IPS-15b (cell line): ENCODE measurements around the gene CNOT6L.
"Not testable (repeated sequence)": the region's sequence is repeated elsewhere in the genome, so short reads cannot be mapped to it uniquely, and the experiment has no call there.

ENCODE experiments used
- H3K27me3 ChIP-seq: one replicate; pipeline ENCODE4 v1.6.1; 2013; ENCODE audit warnings: low read length; ENCODE audit not compliant: control insufficient read depth, insufficient read depth
- H3K36me3 ChIP-seq: one replicate; pipeline ENCODE4 v1.6.1; 2013; ENCODE audit warnings: low read length; ENCODE audit not compliant: control insufficient read depth, insufficient read depth
- H3K4me1 ChIP-seq: one replicate; pipeline ENCODE4 v1.6.1; 2013; ENCODE audit warnings: mild to moderate bottlenecking, low read length; ENCODE audit not compliant: control insufficient read depth, insufficient read depth
- H3K4me3 ChIP-seq: one replicate; pipeline ENCODE4 v1.5.1; 2013; ENCODE audit warnings: low read depth, low read length
- H3K9ac ChIP-seq: one replicate; pipeline ENCODE4 v1.6.1; 2013; ENCODE audit warnings: low read depth, mild to moderate bottlenecking, low read length
- H3K9me3 ChIP-seq: one replicate; pipeline ENCODE4 v1.6.1; 2013; ENCODE audit warnings: mild to moderate bottlenecking, low read length; ENCODE audit not compliant: control insufficient read depth, insufficient read depth

Gene CNOT6L

GRCh38 chr4:77721073-77721472, 98.1 kb downstream of the CNOT6L start:
- Histone ChIP-seq H3K36me3 (no peaks in the 10 kb centered on the region), H3K9me3 (no peaks in the 10 kb centered on the region), H3K4me3 (no peak overlapping the region), H3K9ac (no peak overlapping the region), H3K4me1 (peaks cover 3% of the 10 kb centered on the region), H3K27me3 (no peaks in the 10 kb centered on the region)

- not testable (repeated sequence) for H3K27me3 ChIP-seq, H3K4me3 ChIP-seq, H3K9me3 ChIP-seq, H3K9ac ChIP-seq, H3K4me1 ChIP-seq, H3K36me3 ChIP-seq
Measured at GRCh38 chr4:77718500-77718899, 100.7 kb downstream of the CNOT6L start.

DNA sequence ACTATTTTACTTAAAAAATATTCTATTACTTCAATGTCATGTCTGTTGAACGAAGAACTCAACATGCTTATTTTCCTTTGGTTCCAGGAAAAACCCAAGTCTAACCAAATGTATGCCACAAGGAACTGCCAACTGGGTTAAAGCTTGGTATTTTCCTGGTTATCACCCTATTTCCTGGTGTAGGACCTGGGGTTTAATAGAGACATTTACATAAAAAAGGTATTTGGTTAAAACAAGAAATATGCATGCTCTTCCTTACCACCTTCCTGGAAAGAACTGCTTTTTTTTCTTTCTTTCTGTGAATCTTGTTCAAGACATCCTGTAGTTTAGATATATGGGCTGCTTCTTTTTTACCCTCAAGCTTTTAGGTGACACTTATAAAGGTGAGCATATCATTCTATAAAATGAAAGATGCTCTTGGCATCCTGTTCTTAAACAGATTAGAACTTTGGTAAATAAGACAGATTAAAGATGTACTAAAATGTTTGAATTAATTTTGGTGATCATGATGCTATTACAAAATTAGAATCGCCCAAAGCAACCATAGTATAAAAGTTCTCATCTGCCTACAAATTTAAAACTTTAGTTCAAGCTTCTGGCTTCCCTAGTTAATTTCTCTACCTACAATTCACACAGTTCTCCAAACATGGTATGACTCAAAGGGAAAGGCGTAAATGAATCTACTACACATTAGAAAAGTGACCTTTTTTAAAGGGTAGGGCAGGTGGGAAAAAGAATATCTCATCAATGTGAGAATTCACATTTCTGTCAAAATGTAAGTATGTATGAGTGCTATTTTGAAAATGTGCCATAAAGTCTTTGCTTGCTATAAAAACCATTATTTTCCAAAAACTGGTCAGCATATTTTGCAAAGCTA, 103.5 kb downstream of the CNOT6L start:
- Histone ChIP-seq H3K9ac (no peak overlapping the region), H3K4me3 (no peak overlapping the region), H3K9me3 (no peaks in the 10 kb centered on the region), H3K4me1 (peaks cover 3% of the 10 kb centered on the region), H3K36me3 (no peaks in the 10 kb centered on the region), H3K27me3 (no peaks in the 10 kb centered on the region)

DNA sequence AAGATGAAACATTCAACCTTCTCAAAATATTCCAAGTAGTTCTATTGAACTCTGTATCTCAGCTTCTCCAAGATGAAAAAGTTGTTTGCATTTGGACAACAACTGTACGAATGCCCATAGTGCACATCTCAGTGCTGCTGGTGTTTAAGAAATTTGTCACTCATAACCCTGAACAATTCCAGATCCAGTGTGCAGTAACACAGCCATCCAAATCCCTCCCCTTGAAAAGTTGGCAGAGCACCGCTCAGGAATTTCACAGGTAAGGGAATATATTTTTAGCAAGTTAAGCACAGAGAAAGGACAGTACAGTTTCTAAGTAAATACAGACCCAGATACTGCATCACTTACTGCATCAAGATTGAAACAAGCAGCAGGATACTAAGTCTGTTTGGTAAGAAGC, 104.7 kb downstream of the CNOT6L start:
- Histone ChIP-seq H3K9ac (peak overlapping the region; percentile 8), H3K4me3 (no peak overlapping the region), H3K4me1 (peaks cover 3% of the 10 kb centered on the region), H3K9me3 (no peaks in the 10 kb centered on the region), H3K36me3 (no peaks in the 10 kb centered on the region), H3K27me3 (no peaks in the 10 kb centered on the region)

DNA sequence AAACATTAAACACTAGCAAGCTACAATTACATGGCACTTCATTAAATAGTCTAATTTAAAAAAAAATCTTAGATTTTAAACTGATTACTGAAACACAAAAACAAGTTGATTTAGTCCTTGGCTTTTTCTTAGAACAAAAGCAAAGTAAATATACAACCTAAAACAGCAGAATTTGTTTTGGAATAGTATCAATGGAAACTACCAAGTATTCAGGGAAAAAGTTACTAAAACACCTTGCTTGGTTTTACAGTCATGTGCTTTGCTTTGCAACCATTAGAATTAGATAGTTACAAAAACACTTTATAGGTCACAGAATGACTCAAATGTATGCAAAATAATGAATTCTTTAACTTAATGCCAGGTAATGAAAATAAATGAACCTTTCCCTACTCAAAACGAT, 105.3 kb downstream of the CNOT6L start:
- H3K4me3 ChIP-seq: no peak overlapping the region
- peaks cover 3% of the 10 kb centered on the region for H3K4me1 ChIP-seq
- H3K36me3 ChIP-seq: no peaks in the 10 kb centered on the region
- no peak overlapping the region for H3K9ac ChIP-seq
- H3K27me3 ChIP-seq: no peaks in the 10 kb centered on the region
- no peaks in the 10 kb centered on the region for H3K9me3 ChIP-seq

DNA sequence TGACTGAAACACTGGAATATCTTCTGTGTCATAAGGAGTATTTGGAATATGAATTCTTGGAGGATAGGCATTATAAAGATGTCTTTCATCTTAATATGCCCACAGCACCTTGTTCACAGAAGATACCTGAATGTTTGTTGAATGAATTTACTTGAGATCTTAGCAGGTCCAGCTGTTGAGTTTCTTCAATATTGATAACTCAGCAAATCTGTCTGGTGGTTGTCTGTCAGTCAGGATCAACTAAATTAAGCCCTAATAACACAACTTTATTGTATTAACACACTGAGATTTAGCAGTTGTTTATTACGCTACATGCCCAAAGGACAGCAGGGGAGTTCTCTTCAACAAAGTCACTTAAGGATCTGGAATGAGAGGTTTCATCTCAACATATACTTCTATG, 106.5 kb downstream of the CNOT6L start:
- H3K9ac ChIP-seq: no peak overlapping the region
- H3K4me1 ChIP-seq: peaks cover 1% of the 10 kb centered on the region
- H3K4me3 ChIP-seq: no peak overlapping the region
- no peaks in the 10 kb centered on the region for H3K27me3 ChIP-seq
- H3K36me3 ChIP-seq: no peaks in the 10 kb centered on the region
- H3K9me3 ChIP-seq: no peaks in the 10 kb centered on the region

DNA sequence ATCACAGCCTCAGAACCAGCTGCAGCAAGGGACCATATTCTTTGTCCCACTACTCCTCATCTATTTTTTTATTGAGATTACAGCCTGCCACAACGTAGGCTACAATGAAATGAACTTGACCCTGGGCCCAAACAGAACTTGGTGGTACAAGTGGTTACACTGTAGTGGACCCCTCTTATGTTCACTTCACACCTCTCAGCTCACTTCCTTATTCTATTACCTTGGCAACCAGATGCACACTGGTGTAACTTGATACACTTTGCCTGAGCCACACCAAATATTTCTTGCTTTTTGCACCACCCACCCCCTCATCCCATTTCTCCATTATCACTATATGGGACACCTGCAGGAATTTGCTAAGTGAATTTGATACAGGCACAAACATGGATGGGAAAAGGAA, 107.7 kb downstream of the CNOT6L start:
- no peaks in the 10 kb centered on the region for H3K4me1 ChIP-seq
- H3K36me3 ChIP-seq: no peaks in the 10 kb centered on the region
- no peak overlapping the region for H3K9ac ChIP-seq
- H3K9me3 ChIP-seq: no peaks in the 10 kb centered on the region
- no peaks in the 10 kb centered on the region for H3K27me3 ChIP-seq
- no peak overlapping the region for H3K4me3 ChIP-seq

GRCh38 chr4:77710684-77711083, 108.5 kb downstream of the CNOT6L start:
- Histone ChIP-seq H3K4me3 (no peak overlapping the region), H3K9ac (no peak overlapping the region), H3K36me3 (no peaks in the 10 kb centered on the region), H3K9me3 (no peaks in the 10 kb centered on the region), H3K4me1 (no peaks in the 10 kb centered on the region), H3K27me3 (no peaks in the 10 kb centered on the region)

- H3K27me3 ChIP-seq: no peaks in the 10 kb centered on the region
- H3K36me3 ChIP-seq: no peaks in the 10 kb centered on the region
- no peak overlapping the region for H3K4me3 ChIP-seq
- H3K9ac ChIP-seq: no peak overlapping the region
- no peaks in the 10 kb centered on the region for H3K9me3 ChIP-seq
- no peaks in the 10 kb centered on the region for H3K4me1 ChIP-seq
Measured at GRCh38 chr4:77710059-77710458, 109.1 kb downstream of the CNOT6L start.

DNA sequence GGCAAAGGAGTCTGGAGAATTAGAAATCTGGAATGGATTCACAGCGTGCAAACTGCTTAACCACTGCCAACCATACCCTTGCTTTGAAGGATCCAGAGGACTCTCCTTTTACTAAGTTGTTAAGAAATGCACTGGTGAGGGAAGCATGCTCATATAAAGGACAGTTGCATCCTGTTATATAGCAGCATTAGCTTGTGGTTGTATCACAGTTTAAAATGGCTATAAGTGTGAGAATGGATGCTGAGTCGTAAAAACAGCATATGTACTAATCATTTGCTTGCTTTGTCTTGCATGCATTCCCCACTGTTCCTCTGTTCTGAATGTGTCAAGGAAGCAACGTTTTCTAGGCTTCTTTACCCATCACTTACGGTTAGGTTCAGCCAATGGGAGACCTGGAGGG, 112.5 kb downstream of the CNOT6L start:
- H3K9me3 ChIP-seq: no peaks in the 10 kb centered on the region
- H3K9ac ChIP-seq: no peak overlapping the region
- no peak overlapping the region for H3K4me3 ChIP-seq

DNA sequence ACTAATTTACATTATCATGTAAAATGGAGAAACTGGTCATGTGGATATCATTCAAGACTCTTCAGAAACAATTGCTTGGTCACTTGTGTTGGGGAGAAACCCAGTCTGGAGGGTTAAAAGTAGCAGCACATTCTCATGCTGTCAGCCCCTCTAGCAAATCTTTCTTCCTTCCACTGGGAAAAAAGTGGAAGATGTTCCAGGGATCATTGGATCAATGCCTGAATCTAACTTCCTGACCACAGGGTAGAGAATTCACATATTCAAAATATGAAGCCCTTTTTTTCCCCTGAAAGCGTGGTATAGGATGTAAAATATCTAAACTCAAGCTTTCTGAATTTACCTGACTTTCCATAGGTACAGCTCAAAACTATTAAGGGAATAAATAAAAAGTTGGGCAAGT, 115.5 kb downstream of the CNOT6L start:
- Histone ChIP-seq H3K27me3 (no peaks in the 10 kb centered on the region), H3K36me3 (no peaks in the 10 kb centered on the region), H3K9me3 (no peaks in the 10 kb centered on the region), H3K4me1 (peaks cover 7% of the 10 kb centered on the region), H3K4me3 (no peak overlapping the region), H3K9ac (no peak overlapping the region)

More for the DNA sequence above, 112.5 kb downstream of the CNOT6L start:
- Histone ChIP-seq H3K27me3 (no peaks in the 10 kb centered on the region), H3K36me3 (no peaks in the 10 kb centered on the region), H3K4me1 (no peaks in the 10 kb centered on the region)

GRCh38 chr4:77701121-77701520, 118.0 kb downstream of the CNOT6L start:
- Histone ChIP-seq H3K27me3 (no peaks in the 10 kb centered on the region), H3K9ac (no peak overlapping the region), H3K4me1 (peaks cover 10% of the 10 kb centered on the region), H3K36me3 (no peaks in the 10 kb centered on the region), H3K4me3 (no peak overlapping the region), H3K9me3 (no peaks in the 10 kb centered on the region)
